HG02938 (cell line): ENCODE data around the gene CRADD.
"Not testable (repeated sequence)": the region's sequence is repeated elsewhere in the genome, so short reads cannot be mapped to it uniquely, and the experiment has no call there.

ENCODE experiments used
- ATAC-seq: cut with Tn5 transposase; IDR thresholded peaks from one replicate; pipeline ENCODE4 v1.9.1; 2021; ENCODE audit warnings: mild to moderate bottlenecking, moderate library complexity; ENCODE audit not compliant: unreplicated experiment

The CRADD gene

DNA sequence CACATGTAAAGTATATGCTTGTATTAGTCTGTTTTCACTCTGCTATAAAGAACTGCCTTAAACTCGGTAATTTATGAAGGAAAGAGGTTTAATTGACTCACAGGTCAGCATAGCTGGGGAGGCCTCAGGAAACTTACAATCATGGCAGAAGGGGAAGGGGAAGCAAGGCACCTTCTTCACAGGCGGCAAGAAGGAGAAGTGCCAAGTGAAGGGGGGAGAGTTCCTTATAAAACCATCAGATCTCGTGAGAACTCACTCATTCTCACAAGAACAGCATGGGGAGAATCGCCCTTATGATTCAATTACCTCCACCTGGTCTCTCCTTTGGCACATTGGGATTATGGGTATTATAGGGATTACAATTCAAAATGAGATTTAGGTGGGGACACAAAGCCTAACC lies 241.7 kb downstream of the CRADD start:
- no peak for ATAC-seq

DNA sequence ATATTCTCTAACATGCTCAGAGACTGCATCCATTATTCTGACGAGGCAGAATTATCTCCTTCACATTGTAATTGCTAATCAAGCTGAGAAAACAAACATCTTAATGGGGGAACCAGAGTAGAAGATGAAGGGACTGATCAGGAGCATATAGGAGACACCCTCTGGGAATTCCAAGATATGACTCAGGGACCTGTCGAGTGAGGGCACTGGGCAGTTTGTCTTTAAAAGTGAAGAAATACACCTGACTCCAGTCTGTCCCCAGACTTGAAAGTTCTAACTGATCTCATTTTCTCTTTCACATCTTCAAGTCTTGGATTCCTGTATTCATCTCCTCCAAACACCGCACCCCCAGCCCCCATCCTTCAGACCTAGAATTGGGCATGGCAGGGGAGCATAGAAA lies 244.3 kb downstream of the CRADD start:
- no peak for ATAC-seq

DNA sequence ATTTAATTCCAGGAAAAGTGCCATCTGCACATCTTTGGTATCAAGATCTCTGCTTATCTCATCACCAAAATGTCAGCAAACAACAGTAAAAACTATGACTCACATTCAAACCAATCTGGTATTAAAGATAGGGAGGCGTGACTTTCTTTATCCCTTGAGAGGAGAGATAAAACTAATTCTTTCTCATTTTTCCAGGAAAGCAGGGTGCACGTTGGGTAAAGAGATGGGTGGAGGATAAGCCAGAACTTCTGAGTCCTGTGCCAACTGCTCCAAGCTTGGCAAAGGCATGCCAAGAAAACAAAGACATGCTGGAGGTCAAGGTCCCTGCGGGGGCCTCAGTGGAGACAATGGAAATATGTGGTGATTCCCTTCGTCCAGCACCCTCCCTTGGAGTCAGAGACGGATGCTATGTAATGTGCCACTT lies 245.4 kb downstream of the CRADD start:
- no peak for ATAC-seq

DNA sequence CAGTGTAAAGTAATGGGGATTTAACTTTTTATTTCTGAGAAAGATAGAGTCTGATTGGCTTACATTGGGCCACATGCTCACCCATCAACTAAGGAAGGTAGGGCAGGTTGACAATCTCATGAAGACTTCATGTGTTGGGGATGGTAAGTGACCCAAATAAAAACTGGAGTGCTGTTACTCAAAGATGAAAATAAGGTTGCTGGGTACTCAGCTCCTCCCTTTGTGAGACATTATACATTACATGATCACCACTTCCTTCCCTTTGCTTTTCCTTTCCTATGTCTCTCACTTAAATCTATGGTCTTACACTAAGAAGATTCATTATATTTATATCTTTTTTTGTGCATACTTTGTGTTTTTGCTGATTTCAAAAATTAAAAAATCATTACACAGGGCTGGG lies 247.2 kb downstream of the CRADD start:
- ATAC-seq: no peak

DNA sequence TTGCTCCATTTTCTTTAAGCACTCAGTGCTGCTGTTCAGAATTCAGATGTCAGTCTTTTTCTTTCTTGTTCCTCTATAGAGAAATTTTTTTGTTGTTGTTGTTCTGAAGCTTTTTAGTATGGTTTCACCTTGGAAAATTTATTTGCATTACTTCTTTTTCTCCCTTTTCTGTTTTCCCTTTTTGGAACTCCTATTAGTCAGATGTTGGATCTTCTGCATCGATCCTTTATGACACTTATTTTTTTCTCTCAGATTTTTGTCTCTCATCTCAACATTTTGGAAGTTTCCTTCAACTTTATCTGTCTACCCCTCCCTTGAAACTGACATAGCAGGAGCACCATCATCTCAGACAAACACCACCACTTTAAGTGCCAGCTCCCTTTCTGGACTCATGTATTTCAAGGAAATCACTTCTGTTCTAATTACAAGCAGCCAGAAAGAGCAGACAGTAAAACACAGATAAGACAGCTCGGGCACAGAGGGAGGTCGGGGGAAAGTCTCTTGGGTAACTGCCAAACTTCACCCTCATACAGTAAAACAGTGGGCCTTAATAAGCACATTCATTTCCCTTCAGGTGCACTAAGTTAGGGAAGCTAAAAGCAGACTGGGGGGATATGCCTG lies 248.5 kb downstream of the CRADD start:
- no peak for ATAC-seq

DNA sequence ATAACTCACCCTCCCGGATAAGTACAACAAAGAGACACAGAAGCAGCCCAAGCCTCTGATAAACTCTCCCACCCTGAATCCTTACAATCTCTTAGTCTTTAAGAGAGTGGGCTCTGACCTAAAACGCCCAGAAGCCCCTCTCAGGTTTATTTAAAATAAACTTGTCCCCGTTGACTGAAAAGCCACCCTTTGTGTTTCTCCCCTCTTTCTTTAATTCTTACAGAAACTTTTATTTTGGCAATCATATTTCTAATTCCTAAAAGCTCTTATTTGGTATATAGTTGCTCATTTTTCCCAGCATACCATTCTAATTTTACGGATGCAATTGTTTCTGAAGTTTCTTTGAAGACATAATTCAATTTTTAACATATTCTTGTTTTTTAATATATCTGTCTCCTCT lies 249.1 kb downstream of the CRADD start:
- ATAC-seq: no peak

DNA sequence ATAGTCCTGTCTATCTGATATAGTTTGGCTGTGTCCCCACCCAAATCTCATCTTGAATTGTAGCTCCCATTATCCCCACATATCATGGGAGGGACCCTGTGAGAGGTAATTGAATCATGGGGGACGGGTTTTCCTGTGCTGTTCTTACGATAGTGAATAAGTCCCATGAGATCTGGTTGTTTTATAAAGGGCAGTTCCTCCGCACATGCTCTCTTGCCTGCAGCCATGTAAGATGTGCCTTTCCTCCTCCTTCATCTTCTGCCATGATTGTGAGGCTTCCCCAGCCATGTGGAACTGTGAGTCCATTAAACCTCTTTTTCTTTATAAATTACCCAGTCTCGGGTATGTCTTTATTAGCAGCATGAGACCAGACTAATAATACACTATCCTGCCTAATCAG lies 251.9 kb downstream of the CRADD start:
- not testable (repeated sequence) for ATAC-seq

DNA sequence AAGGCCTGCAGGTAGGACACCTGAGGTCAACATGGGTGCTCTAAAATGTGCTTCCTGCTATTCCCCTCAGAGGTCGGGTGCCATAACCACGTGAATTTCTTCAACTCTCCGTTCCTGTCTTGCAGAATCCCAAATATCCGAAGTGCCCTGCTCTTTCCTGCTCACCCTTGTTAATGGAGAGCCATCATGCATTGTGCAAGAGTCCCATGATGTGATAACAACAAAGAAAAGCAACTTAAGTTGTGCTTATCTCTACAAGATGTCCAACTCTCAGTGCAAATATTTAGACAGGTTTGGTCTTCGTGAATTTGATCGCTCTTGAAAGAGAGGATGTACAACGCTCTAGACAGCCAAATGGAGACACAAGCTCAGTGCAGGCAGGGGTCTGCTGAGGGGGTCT lies 260.6 kb downstream of the CRADD start:
- no peak for ATAC-seq

DNA sequence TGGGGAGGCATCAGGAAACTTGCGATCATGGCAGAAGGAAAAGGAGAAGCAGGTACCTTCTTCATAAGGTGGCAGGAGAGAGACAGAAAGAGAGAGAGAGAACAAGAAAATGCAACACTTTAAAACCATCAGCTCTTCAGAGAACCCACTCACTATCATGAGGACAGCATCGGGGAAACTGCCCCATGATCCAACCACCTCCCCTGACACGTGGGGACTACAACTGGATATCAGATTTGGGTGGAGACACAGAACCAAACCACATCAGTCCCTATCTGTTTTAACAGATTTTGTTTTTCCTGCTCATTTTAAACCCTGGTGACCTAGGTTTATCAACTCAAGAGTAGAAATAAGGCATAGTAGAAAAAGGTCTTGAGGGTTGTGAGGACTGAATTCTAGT lies 261.1 kb downstream of the CRADD start:
- no peak for ATAC-seq

DNA sequence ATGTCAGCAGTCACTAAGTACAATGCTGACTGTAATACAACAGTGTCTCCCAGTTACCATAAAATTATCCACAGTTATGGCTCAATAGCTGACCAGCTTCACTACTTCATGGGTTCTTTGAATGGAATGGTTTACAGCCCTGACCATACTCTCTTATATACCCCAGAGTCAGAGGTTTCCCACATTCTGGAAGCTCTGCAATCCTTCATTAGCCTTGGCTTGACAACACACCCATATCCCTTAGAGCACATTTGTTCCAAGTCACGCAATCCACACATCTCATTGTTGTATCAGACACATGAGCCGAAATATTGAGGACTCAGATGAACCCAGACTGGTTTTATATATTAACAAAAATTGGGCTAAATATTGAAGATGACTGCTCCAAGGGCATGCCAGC lies 261.8 kb downstream of the CRADD start:
- no peak for ATAC-seq

DNA sequence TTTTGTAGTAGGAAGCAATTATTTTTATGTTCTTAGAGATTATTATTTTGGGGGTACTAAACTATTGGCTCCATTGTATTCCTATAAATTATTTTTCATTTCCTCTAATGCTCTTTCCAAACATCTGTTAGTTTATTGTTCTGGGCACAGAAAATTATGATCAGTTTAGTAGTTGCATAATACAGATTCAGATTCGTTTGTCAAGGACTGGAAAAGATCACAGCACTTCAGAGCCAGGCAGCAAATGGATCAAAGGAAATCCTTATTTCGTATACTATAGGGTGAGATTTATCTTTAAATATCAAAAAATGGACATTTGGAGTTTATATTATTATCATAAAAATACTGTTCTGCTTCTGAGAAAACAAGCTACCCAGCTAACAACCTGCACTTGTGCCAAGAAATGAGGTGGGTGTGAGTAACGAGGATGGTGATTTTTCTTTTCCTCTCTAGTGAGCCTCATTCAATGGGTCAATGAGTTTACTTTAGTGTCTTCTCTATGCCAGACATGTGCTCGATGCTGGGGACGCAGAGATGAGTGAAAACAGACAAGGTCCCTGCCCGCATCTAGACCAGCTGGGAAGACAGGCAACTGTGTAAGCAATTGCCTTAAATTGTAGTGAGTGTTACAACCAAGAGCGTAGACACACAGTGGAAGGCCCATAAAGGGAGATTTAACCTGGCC lies 262.6 kb downstream of the CRADD start:
- no peak for ATAC-seq

DNA sequence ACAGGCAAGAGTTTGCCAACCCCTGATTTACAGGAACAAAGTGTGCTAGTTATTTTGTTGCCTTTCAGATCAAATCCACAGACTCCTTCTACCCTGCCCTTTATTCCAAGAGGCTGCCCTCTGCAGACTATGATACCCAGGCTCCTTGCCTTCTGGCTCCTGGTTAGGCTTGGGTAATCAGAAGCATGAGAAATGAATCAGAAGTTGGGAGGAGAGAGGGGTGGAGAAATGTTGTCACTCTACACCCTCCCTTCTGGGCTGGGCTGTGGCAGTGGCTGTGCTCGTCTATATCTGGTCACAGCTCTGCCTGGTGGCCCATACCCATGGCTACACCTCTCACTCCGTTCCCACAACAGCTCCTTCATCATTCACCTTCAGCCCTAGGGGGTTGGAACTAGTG lies 266.6 kb downstream of the CRADD start:
- no peak for ATAC-seq

DNA sequence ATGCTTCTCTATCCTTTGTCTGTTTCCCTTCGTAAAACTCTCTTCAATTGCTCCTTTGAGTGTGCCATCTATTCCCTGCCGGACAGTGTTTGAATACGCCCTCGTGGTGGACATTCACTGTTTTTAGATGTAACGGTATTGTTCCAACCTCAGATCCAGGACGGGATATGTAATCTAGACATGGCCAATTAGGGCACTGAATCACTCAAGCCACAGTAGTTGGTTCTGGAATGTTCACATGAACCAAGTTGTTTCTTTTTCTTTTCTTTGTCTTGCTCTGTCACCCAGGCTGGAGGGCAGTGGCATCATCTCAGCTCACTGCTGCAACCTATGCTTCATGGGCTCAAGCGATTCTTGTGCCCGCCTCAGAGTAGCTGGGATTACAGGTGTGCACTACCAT lies 267.0 kb downstream of the CRADD start:
- no peak for ATAC-seq
